OCI-LY3 (cell line): Measurements from ENCODE around the gene CST3.
"Not testable (repeated sequence)": the region's sequence is repeated elsewhere in the genome, so short reads cannot be mapped to it uniquely, and the experiment has no call there.

ENCODE experiments used
- CTCF ChIP-seq: fragments of 200-600, 300-600 bp; sonication (generic); IDR thresholded peaks from 2 replicates; pipeline ENCODE4 v1.5.1; 2014; ENCODE audit warnings: antibody characterized with exemption, low read length, low read depth
- EZH2phosphoT487 ChIP-seq: fragments of 200-600 bp; shearing (Covaris generic); IDR thresholded peaks from 2 replicates; pipeline ENCODE4 v1.6.1; 2018; ENCODE audit warnings: antibody characterized with exemption, mixed run types, low read depth

DNA sequence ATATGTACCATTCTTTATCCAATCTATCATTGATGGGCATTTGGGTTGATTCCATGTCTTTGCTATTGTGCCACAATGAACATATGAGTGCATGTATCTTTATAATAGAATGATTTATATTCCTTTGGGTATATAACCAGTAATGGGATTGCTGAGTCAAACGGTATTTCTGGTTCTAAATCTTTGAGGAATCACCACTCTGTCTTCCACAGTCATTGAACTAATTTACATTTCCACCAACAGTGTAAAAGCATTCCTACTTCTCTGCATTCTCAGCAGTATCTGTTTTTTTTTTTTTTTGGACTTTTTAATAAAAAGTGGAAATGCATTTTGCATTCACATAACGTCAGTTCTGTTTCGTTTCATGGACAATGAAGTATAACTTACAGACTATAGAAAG, 15.4 kb downstream of the CST3 start:
- not testable (repeated sequence) for TF ChIP-seq CTCF, EZH2phosphoT487
